GM19328 (cell line): Measurements from ENCODE around the gene USP13.
"Not testable (repeated sequence)": the region's sequence is repeated elsewhere in the genome, so short reads cannot be mapped to it uniquely, and the experiment has no call there.

Experiments
- ATAC-seq: cut with Tn5 transposase; IDR thresholded peaks from one replicate; pipeline ENCODE4 v1.9.1; 2021; ENCODE audit warnings: mild to moderate bottlenecking, moderate library complexity; ENCODE audit not compliant: unreplicated experiment

Gene USP13

DNA sequence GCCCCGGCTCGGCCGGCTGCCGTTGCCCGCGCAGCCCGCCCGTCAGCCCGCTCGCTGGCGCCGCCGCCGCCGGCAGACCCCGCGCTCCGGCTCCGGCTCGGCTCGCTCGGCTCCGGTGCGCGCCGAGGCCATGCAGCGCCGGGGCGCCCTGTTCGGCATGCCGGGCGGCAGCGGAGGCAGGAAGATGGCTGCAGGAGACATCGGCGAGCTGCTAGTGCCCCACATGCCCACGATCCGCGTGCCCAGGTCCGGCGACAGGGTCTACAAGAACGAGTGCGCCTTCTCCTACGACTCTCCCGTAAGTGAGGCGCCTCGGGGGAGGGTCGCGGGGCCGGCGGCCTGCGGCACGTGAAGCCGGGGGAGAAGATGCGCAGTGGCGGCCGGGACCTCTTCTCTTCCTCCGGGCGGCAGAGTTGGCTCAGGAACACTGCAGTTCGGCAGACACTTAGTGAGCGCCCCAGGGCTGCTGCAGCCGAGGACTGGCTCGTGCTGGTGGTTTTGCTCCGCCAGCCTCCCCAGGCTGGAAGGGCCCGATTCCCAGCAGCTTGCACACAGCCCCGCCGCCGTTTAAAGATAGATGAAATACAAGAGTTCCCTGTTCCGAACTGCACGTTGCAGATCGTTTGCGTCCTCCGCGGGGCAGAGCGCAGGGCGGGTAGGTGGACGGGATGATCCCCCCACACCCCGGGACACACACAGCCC, 407 bp downstream of the USP13 start:
- peak; percentile 47 for ATAC-seq

- ATAC-seq = no peak
Measured at GRCh38 chr3:179655236-179655635, 2.4 kb downstream of the USP13 start.

GRCh38 chr3:179658606-179659005, 5.8 kb downstream of the USP13 start:
- no peak for ATAC-seq

DNA sequence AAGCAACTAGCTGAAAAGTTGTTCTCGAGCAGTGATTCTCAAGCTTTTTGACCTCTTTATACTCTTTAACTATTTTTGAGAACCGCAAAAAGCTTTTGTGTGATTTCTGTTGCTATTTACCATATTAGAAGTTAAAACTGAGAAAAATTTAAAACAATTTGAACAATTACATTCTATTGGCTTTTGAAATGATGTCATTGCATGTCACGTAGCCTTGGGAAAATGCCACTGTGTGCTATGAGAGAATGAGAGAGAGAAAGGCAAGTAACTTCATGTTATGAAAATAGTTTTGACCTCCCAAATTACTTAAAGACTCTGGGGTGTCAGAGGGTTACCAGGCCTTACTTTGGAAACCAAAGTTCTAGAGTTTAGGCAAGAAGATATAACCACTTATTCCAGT, 8.0 kb downstream of the USP13 start:
- no peak for ATAC-seq

DNA sequence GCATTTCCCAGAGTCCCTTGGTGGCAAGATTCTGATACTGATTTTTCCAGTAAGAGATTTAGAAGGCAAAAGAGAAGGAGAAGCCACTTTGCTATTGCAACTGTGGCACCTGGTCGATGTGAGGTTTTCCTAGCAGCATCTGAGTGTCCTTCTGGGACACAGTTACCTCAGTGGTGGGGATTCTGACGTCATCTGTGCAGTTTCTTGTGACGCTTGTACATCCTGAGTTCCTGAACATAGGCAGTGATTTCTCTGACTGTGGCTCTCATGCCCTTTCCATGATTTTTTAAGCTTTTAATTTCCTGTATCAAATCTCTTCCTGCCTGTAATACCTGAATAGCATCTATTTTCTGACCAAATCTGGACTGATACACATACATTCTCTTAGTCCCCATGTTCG, 8.9 kb downstream of the USP13 start:
- ATAC-seq = no peak

- ATAC-seq = no peak
Measured at GRCh38 chr3:179663093-179663492, 10.3 kb downstream of the USP13 start.

GRCh38 chr3:179666030-179666429, 13.2 kb downstream of the USP13 start:
- ATAC-seq = no peak

DNA sequence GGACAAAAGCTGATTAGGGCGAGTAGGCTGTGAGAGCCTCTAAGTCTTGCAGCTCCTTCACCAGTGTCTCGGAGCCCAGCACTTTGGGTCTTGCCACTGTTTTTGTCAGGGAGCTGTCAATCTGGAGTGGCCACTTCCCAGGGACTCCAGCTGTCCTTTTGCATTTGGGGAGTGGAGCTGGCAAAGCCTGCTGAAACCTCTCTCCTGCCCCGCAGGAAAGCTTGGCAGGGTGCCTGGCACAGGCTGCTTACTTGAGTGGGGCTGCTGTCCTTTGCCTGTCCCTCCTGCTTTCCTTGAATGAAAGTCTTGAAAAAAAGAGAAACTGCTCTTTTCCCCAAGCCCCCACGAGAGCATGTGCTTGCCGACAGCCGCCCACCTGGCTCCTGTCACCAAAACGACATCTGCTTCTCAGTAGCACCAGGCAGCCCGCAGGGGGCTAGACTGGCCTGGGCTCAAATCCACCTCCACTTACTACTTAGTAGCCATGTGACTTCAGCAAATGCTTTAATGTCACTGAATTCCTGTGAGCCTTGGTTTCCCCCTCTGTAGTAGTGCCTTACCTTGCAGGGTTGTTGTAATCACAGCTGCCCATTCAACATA, 13.7 kb downstream of the USP13 start:
- ATAC-seq = no peak

- no peak for ATAC-seq
Measured at GRCh38 chr3:179668429-179668828, 15.6 kb downstream of the USP13 start.

- ATAC-seq = no peak
Measured at GRCh38 chr3:179670311-179670710, 17.5 kb downstream of the USP13 start.

DNA sequence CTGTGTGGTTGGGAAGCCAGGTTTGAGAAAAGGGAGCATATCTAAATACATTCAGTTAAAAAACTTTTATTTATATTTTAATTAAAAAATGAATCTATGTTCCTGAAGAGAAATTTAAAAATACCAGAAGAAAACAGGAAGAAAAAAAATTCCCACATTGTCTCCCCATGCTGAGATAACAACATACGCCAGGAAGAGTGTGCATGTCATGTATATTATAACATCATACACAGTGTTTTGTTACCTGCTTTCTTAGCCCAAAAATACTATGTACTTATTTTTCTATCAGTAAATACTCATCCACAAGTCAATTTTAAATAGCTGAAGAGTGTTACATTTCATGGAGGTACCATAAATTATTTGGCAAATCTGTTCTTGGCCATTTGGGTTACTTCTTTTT, 18.5 kb downstream of the USP13 start:
- ATAC-seq = no peak

GRCh38 chr3:179671747-179672242, 19.0 kb downstream of the USP13 start:
- ATAC-seq = no peak

GRCh38 chr3:179672918-179673317, 20.1 kb downstream of the USP13 start:
- ATAC-seq = no peak

DNA sequence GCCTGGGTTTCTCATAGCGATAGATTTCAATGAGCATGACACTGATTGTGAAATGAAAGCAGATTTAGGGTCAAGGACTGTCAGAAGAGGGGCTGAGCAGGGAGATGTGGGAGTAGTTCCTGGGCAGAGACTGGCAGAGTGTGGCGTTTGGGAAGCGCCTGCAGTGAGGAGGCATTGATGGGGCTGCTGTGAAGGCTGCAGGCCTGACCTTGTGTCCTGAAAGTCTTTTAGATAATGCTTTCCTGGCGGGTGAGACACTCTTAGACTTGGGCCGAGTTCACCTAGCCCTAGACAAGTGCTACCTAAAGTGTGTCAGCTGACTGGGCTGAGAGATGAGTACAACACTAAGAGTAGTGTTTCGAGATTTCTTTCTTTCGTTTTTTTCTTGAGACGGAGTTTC, 20.7 kb downstream of the USP13 start:
- no peak for ATAC-seq

DNA sequence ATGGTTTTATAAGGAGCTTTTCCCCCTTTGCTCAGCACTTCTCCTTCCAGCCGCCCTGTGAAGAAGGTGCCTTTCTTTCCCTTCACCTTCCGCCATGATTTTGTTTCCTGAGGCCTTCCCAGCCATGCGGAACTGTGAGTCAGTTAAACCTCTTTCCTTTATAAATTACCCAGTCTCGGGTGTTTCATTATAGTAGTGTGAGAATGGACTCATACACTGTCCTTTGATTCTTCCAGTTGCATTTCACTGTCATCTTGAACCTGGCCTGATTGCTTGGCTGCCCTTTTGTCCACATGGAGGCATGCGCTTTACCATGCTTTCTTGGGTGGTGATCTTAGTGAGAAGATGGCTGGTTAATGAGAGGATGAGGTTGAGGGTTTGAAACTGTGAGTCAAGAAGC, 23.2 kb downstream of the USP13 start:
- ATAC-seq = no peak

DNA sequence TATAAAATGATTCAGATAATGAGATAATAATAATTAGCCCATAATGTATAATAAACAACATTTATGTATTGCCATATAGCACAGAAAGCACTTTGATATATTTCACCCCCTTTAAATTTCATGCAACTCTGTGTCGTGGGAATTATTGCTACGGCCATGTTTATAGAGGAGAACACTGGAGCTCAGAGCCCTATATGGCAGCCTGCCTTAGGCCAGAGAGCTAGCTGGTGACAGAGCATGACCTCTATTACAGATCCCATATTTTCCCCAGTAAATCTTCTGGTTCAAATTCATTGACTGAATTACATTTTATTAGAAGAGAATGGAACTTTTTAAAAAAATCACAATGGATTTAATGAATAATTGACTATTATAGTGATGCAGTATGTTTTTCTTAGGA, 25.0 kb downstream of the USP13 start:
- no peak for ATAC-seq

- ATAC-seq = no peak
Measured at GRCh38 chr3:179681492-179682263, 28.8 kb downstream of the USP13 start.

DNA sequence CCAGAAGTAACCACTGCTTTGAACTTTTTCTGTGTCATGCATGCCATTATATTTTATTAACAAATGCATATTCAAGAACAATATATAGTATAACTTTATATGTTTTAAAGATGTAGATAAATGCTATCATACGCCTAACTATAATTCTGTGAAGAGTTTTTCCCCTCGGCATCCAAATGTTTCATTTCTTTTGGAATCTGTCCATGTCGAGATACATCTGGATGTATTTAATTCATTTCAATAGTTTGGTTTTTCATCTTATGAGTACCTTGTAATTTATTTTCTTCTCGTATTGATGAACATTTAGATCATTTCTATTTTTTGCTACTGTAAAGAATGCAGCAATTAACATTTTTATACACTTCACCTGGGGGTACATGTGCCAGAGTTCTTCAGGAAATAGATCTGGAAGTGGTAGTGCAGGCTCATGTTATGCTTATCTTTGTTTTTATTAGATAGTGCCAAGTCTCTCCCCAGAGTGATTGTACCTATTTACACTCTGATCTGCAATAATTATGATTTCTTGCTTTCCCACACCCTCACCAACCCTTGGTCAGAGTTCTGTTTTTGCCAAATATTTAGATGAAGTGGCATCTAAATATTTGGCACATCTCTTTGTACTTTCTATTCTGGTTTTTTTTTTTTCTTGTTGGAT, 29.7 kb downstream of the USP13 start:
- ATAC-seq = no peak

DNA sequence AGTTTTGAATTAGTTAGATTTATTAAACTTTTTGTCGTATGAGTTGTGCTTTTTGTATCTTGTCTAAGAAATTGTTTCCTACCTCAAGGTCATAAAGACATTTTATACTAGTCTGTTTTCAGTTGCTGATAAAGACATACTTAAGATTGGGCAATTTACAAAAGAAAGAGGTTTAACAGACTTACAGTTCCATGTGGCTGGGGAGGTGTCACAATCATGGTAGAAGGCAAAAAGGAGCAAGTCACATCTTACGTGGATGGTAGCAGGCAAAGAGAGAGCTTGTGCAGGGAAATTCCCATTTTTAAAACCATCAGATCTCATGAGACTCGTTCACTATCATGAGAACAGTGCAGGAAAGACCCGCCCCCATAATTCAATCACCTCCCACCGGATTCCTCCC, 30.4 kb downstream of the USP13 start:
- not testable (repeated sequence) for ATAC-seq

GRCh38 chr3:179687967-179688535, 35.2 kb downstream of the USP13 start:
- ATAC-seq = no peak

- no peak for ATAC-seq
Measured at GRCh38 chr3:179688850-179689249, 36.0 kb downstream of the USP13 start.
